Natural killer cell (primary cell): Measurements from ENCODE around the gene P2RX7. TPM values are rescaled to one million over a fixed set of nuclear protein-coding genes. Genes with fewer than 3 reads are reported as not detected.
A peak's percentile ranks its signal among the peaks of the same experiment; 100 is the strongest.

Source experiments
- ATAC-seq, 3 donors: fragments of 150-1000 bp in 2 of 3; fragments of 200-7000 bp in 1 of 3; cut with Tn5 transposase; 1 replicate in 1 of 3; 2 replicates in 2 of 3; pipeline ENCODE4 v1.10.0; 2021; ENCODE audit warnings: mild to moderate bottlenecking in 2 of 3, moderate library complexity in 2 of 3
- DNase-seq, 2 donors: peaks; one replicate each; pipeline versions ENCODE4 v3.0.0 to v3.0.0-alpha.2; 2013 to 2021; ENCODE audit warnings: mixed read lengths in 1 of 2
- H3K27ac ChIP-seq: one replicate; pipeline ENCODE4 v1.5.1; 2013; ENCODE audit warnings: mild to moderate bottlenecking, low read length
- H3K27me3 ChIP-seq: one replicate; pipeline ENCODE4 v1.6.1; 2013; ENCODE audit warnings: low read length; ENCODE audit not compliant: control insufficient read depth, insufficient read depth
- H3K36me3 ChIP-seq: one replicate; pipeline ENCODE4 v1.6.1; 2013; ENCODE audit warnings: low read length; ENCODE audit not compliant: control insufficient read depth, insufficient read depth
- H3K4me1 ChIP-seq: one replicate; pipeline ENCODE4 v1.6.1; 2013; ENCODE audit warnings: low read length; ENCODE audit not compliant: control insufficient read depth, insufficient read depth
- H3K4me3 ChIP-seq: one replicate; pipeline ENCODE4 v1.5.1; 2013; ENCODE audit warnings: low read length
- H3K9me3 ChIP-seq: one replicate; pipeline ENCODE4 v1.6.1; 2013; ENCODE audit warnings: low read length; ENCODE audit not compliant: control insufficient read depth, insufficient read depth
- H3K27ac Mint-ChIP-seq, 2 donors: one replicate each; pipeline ENCODE4 v1.8.0; 2022; ENCODE audit warnings: mild to moderate bottlenecking in 2 of 2, mixed read lengths in 2 of 2, moderate library complexity in 1 of 2
- H3K27me3 Mint-ChIP-seq, 2 donors: one replicate each; pipeline ENCODE4 v1.8.0; 2022; ENCODE audit warnings: low read depth in 2 of 2, mixed read lengths in 2 of 2
- H3K36me3 Mint-ChIP-seq: one replicate; pipeline ENCODE4 v1.8.0; 2022; ENCODE audit warnings: mixed read lengths
- H3K4me1 Mint-ChIP-seq, 2 donors: one replicate each; pipeline ENCODE4 v1.8.0; 2022; ENCODE audit warnings: mixed read lengths in 2 of 2
- H3K4me3 Mint-ChIP-seq: one replicate; pipeline ENCODE4 v1.8.0; 2022; ENCODE audit warnings: mild to moderate bottlenecking, moderate library complexity, mixed read lengths
- H3K9me3 Mint-ChIP-seq, 2 donors: one replicate each; pipeline ENCODE4 v1.8.0; 2022; ENCODE audit warnings: mixed read lengths in 2 of 2
- WGBS: methylation state at CpG from one replicate; pipeline ENCODE4 v1.1.7; 2013; ENCODE audit warnings: missing lambda C conversion rate; ENCODE audit not compliant: insufficient coverage; 5-methylcytosine and 5-hydroxymethylcytosine counted together
- intact Hi-C: fragments of 100-400 bp; cut with micrococcal nuclease; formaldehyde crosslinking; loops from one replicate; pipeline ENCODE4 v1.14.2; 2022
- total RNA-seq, 4 donors: library from RNA; stranded (reverse); fragments of 120-200 nt in 1 of 4; gene quantifications; one replicate each; pipeline versions ENCODE4 v1.2.3 to v1.2.4, GENCODE V29; 2013 to 2022
- TF ChIP-seq, protein P1 (sequence below): fragments of 200-600 bp; IDR thresholded peaks from one replicate; pipeline ENCODE4 v1.8.0; 2022; ENCODE audit warnings: antibody characterized with exemption

The P2RX7 gene
- total RNA-seq, 3 donors from 2014 or later (not counting 1 experiment from before 2014, with no cell fraction given) = 14.1 to 22.9 (median 16.7) TPM

- H3K27ac Mint-ChIP-seq = peak overlapping the region in 1 of 2 donors; percentile 17
- no peak overlapping the region for H3K4me3 Mint-ChIP-seq
- H3K36me3 Mint-ChIP-seq = no peaks in the 10 kb centered on the region
- no peak overlapping the region for H3K4me3 ChIP-seq
- no peaks in the 10 kb centered on the region for H3K9me3 Mint-ChIP-seq
- peaks cover 3 to 7% of the 10 kb centered on the region in 2 donors for H3K4me1 Mint-ChIP-seq
- H3K4me1 ChIP-seq = no peaks in the 10 kb centered on the region
- H3K36me3 ChIP-seq = peaks cover 29% of the 10 kb centered on the region
- H3K27ac ChIP-seq = no peak overlapping the region
- no peaks in the 10 kb centered on the region for H3K27me3 ChIP-seq
- no peaks in the 10 kb centered on the region for H3K9me3 ChIP-seq
- intact Hi-C loops = no loop called here
- ATAC-seq (no peak), DNase-seq (no peak)
- no peaks in the 10 kb centered on the region for H3K27me3 Mint-ChIP-seq
- 92% methylated on average over 9 of the region's 9 CpGs for WGBS
- TF ChIP-seq, protein P1, sequence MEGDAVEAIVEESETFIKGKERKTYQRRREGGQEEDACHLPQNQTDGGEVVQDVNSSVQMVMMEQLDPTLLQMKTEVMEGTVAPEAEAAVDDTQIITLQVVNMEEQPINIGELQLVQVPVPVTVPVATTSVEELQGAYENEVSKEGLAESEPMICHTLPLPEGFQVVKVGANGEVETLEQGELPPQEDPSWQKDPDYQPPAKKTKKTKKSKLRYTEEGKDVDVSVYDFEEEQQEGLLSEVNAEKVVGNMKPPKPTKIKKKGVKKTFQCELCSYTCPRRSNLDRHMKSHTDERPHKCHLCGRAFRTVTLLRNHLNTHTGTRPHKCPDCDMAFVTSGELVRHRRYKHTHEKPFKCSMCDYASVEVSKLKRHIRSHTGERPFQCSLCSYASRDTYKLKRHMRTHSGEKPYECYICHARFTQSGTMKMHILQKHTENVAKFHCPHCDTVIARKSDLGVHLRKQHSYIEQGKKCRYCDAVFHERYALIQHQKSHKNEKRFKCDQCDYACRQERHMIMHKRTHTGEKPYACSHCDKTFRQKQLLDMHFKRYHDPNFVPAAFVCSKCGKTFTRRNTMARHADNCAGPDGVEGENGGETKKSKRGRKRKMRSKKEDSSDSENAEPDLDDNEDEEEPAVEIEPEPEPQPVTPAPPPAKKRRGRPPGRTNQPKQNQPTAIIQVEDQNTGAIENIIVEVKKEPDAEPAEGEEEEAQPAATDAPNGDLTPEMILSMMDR = no peak
These were observed 32.6 kb downstream of the P2RX7 start for GRCh38 chr12:121165316-121165715.

- Mint-ChIP-seq H3K36me3 (no peaks in the 10 kb centered on the region), H3K4me1 (no peaks in the 10 kb centered on the region), H3K27me3 (no peaks in the 10 kb centered on the region), H3K9me3 (no peaks in the 10 kb centered on the region), H3K27ac (no peak overlapping the region), H3K4me3 (no peak overlapping the region)
- 93% methylated on average over 1 of the region's 1 CpG for WGBS
- H3K36me3 ChIP-seq = peaks cover 28% of the 10 kb centered on the region
- DNase-seq (no peak), ATAC-seq (no peak)
- H3K27me3 ChIP-seq = no peaks in the 10 kb centered on the region
- no peak overlapping the region for H3K4me3 ChIP-seq
- no peaks in the 10 kb centered on the region for H3K4me1 ChIP-seq
- H3K9me3 ChIP-seq = no peaks in the 10 kb centered on the region
- H3K27ac ChIP-seq = no peak overlapping the region
- intact Hi-C loops = no loop called here
- TF ChIP-seq, protein P1 = no peak
These were observed 33.7 kb downstream of the P2RX7 start for GRCh38 chr12:121166356-121166755.

DNA sequence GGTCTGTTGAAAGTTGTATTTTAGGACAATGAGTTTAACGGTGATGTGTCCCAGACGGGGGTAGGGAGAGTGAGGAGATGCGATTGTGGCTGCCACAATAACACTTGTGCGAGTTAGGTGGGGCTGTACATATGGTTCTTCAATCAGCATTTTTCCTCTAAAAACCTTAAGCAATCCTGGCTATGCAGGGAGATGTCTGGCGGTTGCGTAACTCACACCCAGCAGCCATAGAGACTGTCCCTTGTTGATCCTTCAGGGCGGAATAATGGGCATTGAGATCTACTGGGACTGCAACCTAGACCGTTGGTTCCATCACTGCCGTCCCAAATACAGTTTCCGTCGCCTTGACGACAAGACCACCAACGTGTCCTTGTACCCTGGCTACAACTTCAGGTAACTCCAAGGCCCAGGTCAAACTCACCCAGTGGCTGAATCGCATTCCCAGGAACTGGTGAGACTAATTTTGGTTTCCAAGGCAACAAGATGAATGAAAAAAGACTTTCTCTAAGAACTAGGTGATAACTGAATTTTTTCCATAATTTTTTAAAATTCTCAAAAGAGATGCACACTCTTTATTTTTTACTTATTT, 34.6 kb downstream of the P2RX7 start:
- no peak for ATAC-seq
- H3K27ac ChIP-seq = no peak overlapping the region
- Mint-ChIP-seq H3K36me3 (no peaks in the 10 kb centered on the region), H3K4me3 (no peak overlapping the region), H3K9me3 (no peaks in the 10 kb centered on the region), H3K4me1 (no peaks in the 10 kb centered on the region), H3K27ac (no peak overlapping the region), H3K27me3 (no peaks in the 10 kb centered on the region)
- DNase-seq = no peak
- 97% methylated on average over 14 of the region's 14 CpGs for WGBS
- H3K4me1 ChIP-seq = no peaks in the 10 kb centered on the region
- TF ChIP-seq, protein P1 = no peak
- intact Hi-C loops = no loop called here
- no peak overlapping the region for H3K4me3 ChIP-seq
- H3K9me3 ChIP-seq = no peaks in the 10 kb centered on the region
- H3K36me3 ChIP-seq = peaks cover 29% of the 10 kb centered on the region
- no peaks in the 10 kb centered on the region for H3K27me3 ChIP-seq

- ATAC-seq (no peak), DNase-seq (no peak)
- H3K27me3 ChIP-seq = no peaks in the 10 kb centered on the region
- no peak overlapping the region for H3K4me3 Mint-ChIP-seq
- H3K9me3 ChIP-seq = no peaks in the 10 kb centered on the region
- H3K9me3 Mint-ChIP-seq = no peaks in the 10 kb centered on the region
- intact Hi-C loops = no loop called here
- H3K27ac Mint-ChIP-seq = no peak overlapping the region
- H3K27me3 Mint-ChIP-seq = no peaks in the 10 kb centered on the region
- no peaks in the 10 kb centered on the region for H3K4me1 ChIP-seq
- WGBS = 80% methylated on average over 1 of the region's 3 CpGs
- TF ChIP-seq, protein P1 = no peak
- H3K36me3 ChIP-seq = peaks cover 29% of the 10 kb centered on the region
- no peak overlapping the region for H3K4me3 ChIP-seq
- no peak overlapping the region for H3K27ac ChIP-seq
- H3K36me3 Mint-ChIP-seq = no peaks in the 10 kb centered on the region
- no peaks in the 10 kb centered on the region for H3K4me1 Mint-ChIP-seq
These were observed 35.3 kb downstream of the P2RX7 start for GRCh38 chr12:121167951-121168350.
